HTR-8/SVneo (cell line): ENCODE data around the gene STX2.
"Not testable (repeated sequence)": the region's sequence is repeated elsewhere in the genome, so short reads cannot be mapped to it uniquely, and the experiment has no call there.

Source experiments
- DNase-seq: peaks from one replicate; pipeline ENCODE4 v3.0.0; 2011; ENCODE audit warnings: low spot score, mixed read lengths; ENCODE audit not compliant: insufficient read length
- FAIRE-seq: peaks from 2 replicates; lab custom pipeline; 2011; peaks lifted over from hg19 to GRCh38; lab: Jason Lieb, UNC

STX2 gene

DNA sequence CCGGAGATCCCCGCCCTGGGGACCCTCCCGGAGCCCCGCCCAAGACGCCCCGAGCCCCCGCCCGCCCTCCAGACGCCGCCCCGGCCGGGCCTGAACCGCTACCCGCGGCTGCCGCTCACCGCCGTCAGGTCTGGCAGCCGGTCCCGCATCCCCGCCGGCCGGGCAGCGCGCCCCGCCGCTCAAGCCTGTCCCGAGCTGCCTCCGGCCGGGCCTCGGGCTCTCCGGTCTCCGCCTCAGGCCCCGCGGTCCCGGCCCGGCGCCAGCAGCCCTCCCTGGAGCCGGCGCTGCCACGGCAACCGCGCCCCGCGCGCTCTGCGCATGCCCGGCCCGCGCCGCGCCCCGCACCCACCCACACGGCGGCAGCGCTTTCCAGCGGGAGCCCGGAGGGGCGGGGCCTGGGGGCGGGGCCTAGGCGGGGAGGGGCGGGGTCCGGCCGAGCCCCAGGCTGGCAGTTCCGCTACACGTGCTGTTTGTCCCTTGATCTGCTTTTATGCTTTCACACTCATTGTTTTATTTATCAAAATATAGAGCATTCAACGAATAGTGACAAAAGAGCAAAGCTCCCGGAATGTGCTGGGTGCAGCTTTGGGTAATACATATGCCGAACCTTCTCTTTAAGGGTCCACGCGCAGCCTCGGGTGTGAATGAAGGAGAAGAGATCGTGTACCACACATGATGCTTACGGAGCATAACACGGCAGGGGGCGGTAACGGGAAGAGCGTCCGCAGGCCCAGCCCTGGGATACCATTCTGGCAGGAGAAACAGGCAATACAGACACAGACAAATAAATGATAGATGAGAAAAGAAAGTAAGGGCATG lies at the start of gene STX2:
TSS of gene STX2 (minus strand) at position 300 of the 819 bp plus-strand sequence. CDS start at position 149, 151 bp downstream.
- FAIRE-seq: no peak
- peak; percentile 88 for DNase-seq

DNA sequence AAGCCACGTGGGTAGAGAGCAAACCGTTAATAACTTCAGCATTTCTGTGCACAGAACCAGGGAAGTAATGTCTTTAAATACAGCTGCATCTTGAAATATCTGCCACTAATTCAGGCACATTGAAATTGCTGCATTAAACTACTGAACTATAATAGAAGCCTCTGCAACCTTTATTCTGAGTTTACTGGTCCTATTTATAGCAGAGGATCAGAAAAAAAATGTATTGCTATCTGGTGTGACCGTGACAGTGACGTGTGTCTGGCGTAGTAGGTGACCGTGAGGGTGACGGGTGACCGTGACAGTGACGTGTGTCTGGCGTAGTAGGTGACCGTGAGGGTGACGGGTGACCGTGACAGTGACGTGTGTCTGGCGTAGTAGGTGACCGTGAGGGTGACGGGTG lies 48.1 kb upstream of the STX2 start:
- not testable (repeated sequence) for DNase-seq, FAIRE-seq

DNA sequence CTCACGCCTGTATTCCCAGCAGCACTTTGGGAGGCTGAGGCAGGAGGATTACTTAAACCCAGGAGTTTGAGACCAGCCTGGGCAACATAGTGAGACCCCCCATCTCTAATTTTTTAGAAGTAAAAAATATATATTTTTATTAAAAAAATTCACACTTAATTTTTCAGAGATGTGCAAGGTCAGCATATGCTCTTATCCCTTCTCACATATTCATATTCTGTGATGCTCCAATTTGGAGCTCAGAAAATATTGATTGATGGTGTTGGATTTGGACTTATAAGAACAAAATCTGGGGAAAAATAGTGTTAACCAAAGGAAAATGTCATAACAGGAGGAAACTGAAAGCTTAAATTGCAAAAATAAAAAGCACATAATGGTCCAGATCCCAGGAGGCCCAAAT lies 42.5 kb upstream of the STX2 start:
- DNase-seq: no peak
- FAIRE-seq: no peak

DNA sequence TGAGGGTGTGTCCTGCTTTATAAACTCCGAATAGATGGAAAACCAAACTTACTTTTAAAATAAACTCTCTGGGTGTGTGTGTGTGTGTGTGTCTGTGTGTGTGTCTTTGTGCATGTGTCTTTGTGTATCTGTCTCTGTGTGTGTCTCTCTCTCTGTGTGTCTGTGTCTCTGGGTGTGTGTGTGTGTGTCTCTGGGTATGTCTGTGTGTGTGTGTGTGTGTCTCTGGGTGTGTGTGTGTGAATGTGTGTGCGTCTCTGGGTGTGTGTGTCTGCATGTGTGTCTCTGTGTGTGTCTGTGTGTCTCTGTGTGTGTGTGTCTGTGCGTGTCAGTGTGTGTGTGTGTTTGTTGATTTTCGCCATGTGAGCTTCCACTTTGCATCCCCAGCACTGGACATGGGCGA lies 42.0 kb upstream of the STX2 start:
- no peak for DNase-seq
- no peak for FAIRE-seq

DNA sequence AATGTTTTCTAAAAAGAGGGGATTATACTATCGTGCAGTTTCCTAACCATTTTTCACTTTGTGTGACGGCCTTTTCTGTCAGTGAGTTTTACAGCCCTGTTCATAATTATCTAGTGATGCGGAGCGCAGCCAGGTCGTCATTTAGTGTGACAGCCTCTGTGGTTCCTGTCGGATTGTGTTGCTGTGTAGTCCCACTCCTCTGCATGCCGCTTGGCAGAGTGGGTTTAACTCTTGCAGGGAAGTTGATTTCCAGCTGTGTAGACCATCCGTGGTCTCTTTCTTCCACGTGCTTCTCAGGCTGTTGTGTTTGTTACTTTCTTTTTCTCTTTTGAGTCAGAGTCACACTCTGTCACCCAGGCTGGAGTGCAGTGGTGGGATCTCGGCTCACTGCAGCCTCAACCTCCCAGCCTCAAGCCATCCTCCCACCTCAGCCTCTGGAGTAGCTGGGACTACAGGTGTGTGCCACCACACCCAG lies 41.4 kb upstream of the STX2 start:
- FAIRE-seq (no peak), DNase-seq (no peak)

DNA sequence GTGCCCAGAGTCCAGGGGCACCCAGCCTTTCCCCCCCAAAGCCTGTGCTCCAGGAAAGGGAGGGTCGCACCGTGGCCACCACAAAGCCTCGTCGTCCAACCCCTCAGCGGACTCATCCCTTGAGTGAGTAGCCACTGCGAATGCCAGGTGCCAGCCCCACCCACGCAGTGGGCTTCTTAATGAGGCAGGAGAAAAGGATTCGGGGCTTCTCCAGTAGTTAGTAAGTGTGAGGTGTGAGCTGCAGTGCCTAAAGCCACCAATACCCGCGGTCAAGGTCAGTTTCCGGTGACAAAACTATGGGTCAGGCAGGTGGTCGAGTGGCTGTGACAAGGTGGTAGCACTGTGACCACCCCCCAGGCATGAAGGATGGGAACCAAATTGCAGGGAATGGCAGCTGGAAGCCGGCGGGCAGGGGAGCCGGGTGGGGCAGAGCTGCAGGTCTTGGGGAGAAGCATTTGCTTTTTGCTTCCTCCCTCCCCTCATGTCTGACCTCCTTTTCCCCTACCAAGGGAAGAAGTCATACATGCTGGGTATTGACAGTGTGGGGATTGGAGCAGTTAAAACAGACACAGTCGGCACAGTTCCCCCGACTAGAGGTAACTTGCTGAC lies 40.8 kb upstream of the STX2 start:
- DNase-seq (no peak), FAIRE-seq (no peak)

DNA sequence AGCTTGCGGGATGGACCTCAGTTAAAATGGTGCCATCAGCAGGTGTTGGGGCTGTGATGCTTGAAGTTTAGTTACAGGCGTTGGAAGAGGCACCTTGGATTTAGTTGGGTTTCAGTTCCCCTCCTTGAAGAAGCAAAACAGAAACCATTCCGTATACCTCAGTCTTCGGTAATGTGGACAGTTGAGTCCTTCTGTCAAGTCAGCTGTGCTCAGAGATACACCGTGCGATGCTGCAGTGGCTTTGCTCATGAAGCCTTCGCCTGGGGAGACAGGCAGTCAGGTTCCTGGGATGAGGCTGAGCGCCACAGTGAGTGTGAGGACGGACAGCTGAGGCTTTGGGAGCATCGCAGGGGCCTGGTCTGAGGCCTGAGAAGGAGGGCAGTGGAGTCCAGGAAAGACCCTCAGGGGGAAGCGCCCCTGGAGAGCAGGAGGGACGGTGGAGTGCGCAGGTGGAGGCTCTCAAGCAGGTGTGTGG lies 40.2 kb upstream of the STX2 start:
- DNase-seq: no peak
- FAIRE-seq: no peak

DNA sequence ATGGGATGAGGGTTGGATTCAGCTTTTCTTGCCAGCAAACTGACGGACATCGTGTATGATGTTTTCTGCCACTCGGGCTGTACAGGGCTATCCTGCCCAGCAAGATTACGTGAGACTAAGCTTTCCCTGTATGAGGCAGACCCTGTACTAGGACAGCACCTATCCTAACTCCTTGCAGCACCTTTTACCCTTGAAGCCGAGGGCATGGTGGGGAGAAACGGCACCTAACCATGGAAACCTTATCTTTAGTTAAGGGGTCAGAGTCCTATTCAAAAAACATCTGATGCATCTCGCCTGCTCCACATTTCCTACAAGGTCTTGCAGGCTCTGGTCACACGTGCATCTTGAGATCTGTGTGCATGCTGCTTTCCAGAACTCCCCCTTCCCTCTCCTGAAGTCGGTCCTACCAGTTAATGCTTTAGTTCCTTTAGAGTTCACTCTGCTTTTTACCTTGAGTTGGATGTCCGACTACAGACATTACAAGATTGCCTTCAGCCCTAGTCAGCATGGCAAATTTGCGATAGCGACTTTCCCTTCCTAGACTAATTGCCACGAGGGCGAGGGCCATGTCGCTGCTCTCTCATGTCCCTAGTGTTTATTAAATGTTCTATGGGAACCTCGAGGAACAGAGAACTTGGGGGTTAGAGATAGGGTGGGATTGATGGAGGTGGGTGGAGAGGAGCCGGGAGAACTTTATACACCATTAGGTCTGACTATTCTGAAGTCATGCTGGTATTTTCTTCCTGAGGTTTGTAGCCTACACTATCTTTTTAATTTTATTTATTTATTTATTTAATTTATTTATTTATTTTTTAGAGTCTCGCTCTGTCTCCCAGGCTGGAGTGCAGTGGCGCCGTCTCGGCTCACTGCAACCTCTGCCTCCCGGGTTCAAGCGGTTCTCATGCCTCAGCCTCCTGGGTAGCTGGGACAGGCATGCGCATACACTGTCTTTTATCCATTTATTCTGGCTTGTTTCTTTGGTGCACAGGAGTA lies 39.4 kb upstream of the STX2 start:
- no peak for DNase-seq
- no peak for FAIRE-seq

DNA sequence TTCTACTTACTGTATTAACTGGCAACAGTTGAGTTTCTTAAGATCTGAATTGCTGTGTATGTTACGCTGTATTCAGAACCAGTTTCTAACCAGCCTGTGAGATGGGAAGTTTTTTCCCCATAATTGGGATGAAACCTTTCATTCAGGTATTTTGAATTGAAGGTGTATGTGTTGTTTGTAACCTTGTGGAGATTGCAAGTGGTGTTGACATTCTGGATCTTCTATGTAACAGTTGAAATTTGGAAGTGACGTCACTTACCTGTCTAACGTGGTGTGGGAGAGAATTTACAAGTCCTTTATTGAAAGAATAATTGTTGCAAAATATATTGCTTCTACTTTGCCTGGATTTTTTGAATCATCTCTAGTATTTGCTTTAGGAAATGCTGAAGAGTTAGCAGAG lies 38.3 kb upstream of the STX2 start:
- FAIRE-seq (no peak), DNase-seq (no peak)

DNA sequence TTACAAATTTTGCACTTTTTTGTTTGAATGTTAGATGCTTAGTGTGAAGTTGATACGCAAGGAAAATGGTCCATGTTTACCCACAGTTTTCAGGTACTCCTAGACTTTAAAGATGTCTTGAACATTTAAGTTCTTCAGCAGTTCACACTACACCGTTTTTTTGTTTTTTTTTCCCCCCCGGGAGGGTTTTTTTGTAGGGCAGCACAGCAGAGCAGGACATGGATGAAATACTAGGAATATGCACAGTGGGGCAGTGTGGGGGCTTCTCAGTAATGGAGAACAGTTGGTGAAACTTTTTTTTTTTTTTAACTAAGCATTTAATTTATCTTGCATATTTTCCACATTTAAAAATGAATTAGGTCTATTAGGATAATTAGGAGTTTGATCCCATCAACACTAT lies 37.7 kb upstream of the STX2 start:
- FAIRE-seq (no peak), DNase-seq (no peak)

DNA sequence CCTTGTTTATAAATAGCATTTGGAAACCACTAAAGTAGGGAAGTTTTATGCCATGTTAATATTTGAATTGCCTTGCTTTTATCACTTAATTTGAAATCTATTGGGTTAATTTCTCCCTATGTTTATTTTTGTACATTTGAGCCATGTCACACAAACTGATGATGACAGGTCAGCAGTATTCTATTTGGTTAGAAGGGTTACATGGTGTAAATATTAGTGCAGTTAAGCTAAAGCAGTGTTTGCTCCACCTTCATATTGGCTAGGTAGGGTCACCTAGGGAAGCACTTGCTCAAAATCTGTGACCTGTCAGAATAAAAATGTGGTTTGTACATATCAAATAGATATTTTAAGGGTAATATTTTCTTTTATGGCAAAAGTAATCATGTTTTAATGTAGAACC lies 37.2 kb upstream of the STX2 start:
- DNase-seq (no peak), FAIRE-seq (no peak)

DNA sequence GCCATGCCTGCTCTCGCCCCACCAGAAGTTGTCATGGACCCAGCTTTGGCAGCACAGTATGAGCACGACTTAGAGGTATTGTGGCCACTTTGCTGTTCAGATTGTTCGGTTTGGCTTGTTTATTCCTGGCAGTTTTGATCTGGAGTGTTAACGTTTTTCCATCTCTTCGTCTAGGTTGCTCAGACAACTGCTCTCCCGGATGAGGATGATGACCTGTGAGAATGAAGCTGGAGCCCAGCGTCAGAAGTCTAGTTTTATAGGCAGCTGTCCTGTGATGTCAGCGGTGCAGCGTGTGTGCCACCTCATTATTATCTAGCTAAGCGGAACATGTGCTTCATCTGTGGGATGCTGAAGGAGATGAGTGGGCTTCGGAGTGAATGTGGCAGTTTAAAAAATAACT lies 36.7 kb upstream of the STX2 start:
- not testable (repeated sequence) for FAIRE-seq

DNA sequence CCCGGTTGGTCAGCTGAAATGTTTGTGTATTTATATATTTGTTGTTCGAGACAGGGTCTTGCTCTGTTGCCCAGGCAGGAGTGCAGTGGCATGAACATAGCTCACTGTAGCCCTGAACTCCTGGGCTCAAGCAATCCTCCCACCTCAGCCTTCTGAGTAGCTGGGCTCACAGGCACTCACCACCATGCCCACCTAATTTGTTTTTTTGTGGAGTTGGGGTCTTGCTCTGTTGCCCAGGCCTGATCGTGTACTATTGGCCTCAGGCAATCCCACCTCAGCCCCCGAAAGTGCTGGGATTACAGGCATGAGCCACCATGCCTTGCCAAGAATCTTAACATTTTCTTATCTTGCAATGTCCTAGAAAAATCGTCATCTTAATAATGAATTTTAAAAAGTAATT lies 36.1 kb upstream of the STX2 start:
- DNase-seq: no peak
- FAIRE-seq: no peak

More for the DNA sequence above, 36.7 kb upstream of the STX2 start:
- not testable (repeated sequence) for DNase-seq

DNA sequence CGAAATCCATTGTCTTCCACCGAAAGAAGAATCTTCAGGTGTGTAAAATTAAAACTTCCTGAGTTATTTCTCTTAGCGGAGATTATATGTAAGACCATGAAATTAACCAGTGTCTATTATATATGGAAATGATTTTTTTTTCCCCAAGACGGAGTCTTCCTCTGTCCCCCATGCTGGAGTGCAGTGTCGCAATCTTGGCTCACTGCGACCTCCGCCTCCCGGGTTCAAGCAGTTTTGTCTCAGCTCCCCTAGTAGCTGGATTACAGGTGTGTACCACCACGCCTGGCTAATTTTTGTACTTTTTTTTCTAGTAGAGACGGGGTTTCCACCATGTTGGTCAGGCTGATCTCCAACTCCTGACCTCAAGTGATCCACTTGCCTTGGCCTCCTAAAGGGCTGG lies 35.6 kb upstream of the STX2 start:
- DNase-seq: no peak

DNA sequence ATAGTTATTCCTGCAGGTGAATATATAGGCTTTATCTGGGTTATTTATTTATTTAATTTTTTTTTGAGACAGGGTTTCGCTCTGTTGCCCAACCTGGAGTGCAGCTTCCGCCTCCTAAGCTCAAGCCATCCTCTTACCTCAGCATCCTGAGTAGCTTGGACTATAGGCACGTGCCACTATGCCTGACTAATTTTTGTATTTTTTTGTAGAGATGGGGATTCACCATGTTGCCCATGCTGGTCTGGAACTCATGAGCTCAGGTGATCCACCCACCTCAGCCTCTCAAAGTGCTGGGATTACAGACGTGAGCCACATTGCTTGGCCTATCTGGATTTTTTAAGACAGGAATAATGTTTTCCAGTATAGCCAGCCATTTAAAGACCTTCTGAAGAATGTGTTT lies 34.8 kb upstream of the STX2 start:
- no peak for DNase-seq
- FAIRE-seq: no peak

More for the DNA sequence above, 35.6 kb upstream of the STX2 start:
- FAIRE-seq: no peak

DNA sequence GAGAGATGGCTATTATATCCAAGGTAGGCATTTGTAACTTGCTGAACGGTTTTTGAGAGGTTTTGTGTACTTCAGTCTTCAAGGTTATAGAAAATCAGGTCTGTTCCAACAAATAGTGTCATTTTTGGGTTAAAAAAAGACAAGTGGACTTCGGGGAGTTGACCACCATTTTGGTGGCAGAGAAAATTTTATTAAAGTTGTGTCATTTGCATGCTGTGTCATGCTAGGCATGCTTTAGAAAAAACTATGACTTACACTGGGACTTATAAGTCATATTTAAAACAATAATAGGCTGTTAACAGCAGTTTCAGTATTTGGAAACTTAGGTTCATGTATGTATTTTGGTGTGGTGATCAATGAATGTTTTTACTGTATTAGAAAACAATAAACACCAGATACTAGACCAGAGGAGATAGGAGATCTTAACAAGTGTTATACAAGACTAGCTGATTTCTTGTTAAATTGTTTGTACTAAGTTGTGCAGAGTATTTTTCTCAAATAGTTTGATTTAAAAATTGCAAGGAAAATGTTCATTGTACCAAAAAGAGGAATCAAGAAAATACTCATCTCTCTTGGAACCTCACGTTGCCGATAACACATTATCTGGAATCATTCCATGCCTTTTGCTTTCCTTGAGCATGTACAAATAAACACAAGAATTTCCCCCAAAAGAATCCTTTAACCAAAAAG lies 34.2 kb upstream of the STX2 start:
- no peak for FAIRE-seq
- no peak for DNase-seq

DNA sequence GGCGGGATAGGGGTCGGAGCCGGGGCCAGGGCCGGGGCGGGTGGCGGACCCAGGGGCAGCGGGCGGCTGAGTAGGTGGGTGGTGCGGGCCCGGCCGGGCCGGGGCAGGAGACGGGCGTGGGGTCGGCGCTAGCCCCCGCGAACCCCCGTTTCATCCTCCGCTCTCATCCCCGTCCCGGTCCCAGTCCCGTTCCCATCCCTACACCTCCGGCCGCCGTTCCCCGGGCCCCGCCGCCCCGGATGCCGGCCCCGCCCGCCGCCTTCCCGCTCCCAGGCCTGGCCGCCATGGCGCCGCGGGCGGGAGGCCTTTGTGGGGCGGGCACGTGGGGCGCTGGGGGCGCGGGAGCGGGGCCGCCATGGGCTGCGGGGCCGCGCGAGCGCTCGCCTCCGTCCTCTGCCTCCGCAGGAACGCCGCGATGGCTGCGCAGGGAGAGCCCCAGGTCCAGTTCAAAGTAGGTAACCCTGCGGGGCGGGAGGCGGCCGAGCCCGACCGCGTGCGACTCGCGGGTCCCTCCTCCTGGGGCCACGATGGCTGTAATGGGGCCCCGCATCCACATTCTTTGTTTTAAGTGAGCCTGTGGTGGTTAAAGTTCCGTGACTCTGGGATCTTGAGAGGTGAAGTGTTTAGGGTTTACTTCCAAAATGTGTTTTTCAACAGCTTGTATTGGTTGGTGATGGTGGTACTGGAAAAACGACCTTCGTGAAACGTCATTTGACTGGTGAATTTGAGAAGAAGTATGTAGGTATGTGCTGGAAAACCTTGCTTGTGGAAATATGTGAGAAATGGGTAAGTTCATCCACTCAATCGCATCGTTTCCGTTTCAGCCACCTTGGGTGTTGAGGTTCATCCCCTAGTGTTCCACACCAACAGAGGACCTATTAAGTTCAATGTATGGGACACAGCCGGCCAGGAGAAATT lies 33.4 kb upstream of the STX2 start:
- FAIRE-seq (no peak), DNase-seq (no peak)

DNA sequence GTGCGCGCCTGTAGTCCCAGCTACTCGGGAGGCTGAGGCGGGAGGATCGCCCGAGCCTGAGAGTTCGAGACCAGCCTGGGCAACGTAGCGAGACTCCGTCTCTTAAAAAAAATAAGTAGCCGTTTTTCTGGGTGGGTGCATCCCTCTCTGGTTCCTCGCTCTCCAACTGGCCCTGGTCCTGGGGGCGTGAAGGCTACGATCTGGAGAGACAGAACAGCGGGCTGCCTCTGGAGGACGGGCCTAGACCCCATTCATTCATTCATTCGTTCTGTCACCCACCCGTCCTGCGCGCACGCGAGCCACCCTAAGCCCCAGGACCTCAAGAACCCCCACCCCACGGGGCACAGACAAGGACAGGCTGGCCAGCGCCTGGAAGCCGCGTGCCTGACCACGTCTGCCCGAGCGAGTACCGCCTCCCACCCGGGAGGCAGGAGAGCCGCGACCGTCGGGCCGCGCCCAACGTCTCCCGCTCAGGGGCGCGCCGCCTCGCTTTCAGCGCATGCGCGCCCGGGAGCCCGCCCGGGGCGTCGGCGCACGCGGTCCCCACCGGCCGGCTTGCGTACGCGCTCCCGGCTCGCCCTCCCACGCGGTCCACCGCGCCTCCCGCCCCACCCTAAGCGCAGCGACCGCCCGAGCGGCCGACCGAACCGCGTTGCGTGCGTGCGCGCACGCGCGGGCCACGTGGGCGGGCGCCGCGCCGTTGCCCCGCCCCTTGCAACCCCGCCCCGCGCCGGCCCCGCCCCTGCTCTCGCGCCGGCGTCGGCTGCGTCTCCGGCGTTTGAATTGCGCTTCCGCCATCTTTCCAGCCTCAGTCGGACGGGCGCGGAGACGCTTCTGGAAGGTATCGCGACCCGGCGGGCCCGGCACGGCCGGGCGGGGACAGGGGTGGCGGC lies 32.5 kb upstream of the STX2 start, which contains the start of gene RAN:
TSS of gene RAN (plus strand) at position 781 of the 893 bp plus-strand sequence. CDS start 528 bp downstream, outside the sequence.
- peak; percentile 44 for FAIRE-seq

More for the DNA sequence above, 32.5 kb upstream of the STX2 start, which contains the start of gene RAN:
- peak; percentile 95 for DNase-seq
